C4-2B (cell line): Measurements from ENCODE around the gene AK3.

ENCODE experiments used
- H3K27ac ChIP-seq: fragments of 450-650 bp; 2 replicates; pipeline ENCODE4 v1.5.1; 2017
- ZFX ChIP-seq: fragments of 450-650 bp; IDR thresholded peaks from 2 replicates; pipeline ENCODE4 v1.6.1; 2017
- TF ChIP-seq, protein P1 (sequence below): fragments of 450-650 bp; conservative IDR thresholded peaks from 2 replicates; pipeline ENCODE4 v1.5.1; 2017; ENCODE audit warnings: mild to moderate bottlenecking

Gene AK3

DNA sequence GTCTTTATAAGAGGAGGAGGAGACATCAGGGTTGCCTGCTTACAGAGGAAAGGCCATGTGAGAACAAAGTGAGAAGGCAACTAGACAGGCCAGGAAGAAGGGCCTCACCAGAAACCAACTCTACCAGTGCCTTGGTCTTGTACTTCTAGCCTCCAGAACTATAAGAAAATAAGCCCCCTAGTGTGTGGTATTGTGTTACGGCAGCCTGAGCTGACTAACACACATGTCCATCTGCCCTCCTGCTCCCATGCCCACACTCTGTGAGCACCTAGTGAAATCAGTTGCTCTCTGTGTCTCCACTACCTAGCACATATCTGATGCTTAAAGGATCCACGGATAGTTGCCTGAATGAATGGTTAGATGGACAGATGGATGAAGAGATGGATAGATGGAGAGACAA, 6.9 kb downstream of the AK3 start:
- H3K27ac ChIP-seq: no peak overlapping the region
- no peak for TF ChIP-seq ZFX
- TF ChIP-seq, protein P1, sequence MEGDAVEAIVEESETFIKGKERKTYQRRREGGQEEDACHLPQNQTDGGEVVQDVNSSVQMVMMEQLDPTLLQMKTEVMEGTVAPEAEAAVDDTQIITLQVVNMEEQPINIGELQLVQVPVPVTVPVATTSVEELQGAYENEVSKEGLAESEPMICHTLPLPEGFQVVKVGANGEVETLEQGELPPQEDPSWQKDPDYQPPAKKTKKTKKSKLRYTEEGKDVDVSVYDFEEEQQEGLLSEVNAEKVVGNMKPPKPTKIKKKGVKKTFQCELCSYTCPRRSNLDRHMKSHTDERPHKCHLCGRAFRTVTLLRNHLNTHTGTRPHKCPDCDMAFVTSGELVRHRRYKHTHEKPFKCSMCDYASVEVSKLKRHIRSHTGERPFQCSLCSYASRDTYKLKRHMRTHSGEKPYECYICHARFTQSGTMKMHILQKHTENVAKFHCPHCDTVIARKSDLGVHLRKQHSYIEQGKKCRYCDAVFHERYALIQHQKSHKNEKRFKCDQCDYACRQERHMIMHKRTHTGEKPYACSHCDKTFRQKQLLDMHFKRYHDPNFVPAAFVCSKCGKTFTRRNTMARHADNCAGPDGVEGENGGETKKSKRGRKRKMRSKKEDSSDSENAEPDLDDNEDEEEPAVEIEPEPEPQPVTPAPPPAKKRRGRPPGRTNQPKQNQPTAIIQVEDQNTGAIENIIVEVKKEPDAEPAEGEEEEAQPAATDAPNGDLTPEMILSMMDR: no peak

DNA sequence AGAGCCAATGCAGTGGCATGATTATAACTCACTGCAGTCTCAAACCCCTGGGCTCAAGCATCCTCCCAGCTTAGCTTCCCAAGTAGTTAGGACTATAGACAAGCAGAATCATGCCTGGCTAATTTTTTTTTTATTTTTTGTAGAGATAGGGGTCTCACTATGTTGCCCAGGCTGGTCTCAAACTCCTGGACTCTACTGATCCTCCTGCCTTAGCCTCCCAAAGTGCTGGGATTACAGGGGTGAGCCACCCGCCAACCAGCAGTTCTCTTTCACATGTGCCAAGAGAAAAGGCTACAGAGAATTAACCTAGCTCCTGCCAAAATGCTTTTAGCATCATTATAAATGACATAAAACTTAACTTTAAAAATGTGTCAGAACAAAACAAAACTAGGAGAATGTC, 8.1 kb downstream of the AK3 start:
- H3K27ac ChIP-seq: no peak overlapping the region
- TF ChIP-seq ZFX: no peak
- TF ChIP-seq, protein P1: no peak

DNA sequence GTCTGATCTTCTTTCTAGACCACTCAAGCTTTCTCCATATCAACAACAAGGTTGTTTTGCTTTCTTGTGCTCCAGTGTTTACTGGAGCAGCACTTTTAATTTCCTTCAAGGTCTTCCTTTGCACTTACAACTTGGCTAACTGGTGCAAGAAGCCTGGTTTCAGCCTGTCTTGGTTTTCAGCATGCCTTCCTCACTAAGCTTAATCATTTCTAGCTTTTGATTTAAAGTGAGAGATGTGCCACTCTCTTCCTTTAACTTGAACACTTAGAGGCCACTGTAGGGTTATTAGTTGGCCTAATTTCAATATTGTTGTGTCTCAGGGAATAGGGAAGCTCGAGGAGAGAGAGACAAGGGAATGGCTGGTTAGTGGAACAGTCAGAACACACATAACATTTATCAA, 13.4 kb downstream of the AK3 start:
- H3K27ac ChIP-seq: no peak overlapping the region
- no peak for TF ChIP-seq ZFX
- TF ChIP-seq, protein P1: no peak

GRCh38 chr9:4725706-4726442, 15.1 kb downstream of the AK3 start:
- TF ChIP-seq, protein P1: no peak
- TF ChIP-seq ZFX: no peak
- no peak overlapping the region for H3K27ac ChIP-seq

- H3K27ac ChIP-seq: no peak overlapping the region
- TF ChIP-seq ZFX: no peak
- TF ChIP-seq, protein P1: no peak
Measured at GRCh38 chr9:4721736-4722135, 19.3 kb downstream of the AK3 start.

- TF ChIP-seq, protein P1: no peak
- TF ChIP-seq ZFX: no peak
- H3K27ac ChIP-seq: no peak overlapping the region
Measured at GRCh38 chr9:4718911-4719310, 22.1 kb downstream of the AK3 start.

DNA sequence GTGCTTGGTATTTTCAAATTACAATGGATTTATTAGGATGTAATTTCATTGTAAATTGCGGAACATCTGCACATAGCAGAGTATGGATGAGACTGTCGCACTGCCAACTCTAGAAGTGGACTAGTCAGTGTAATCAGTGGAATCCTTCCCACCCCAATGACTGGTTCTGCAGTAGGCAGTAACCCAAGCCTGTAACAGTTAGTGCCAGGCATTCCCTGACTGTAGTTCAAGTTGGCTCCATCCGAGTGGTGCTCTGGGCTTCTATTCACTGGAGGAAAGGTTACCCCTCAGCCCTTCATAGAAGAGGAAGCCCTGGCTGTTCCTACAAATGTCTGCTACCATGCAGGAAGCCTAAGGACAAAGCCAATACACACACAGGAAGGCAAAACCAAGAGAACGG, 23.2 kb downstream of the AK3 start:
- no peak overlapping the region for H3K27ac ChIP-seq
- no peak for TF ChIP-seq ZFX
- TF ChIP-seq, protein P1: no peak
